K562 (cell line): ENCODE results near the gene TRIM38. TPM values are rescaled to one million over a fixed set of nuclear protein-coding genes. Genes with fewer than 3 reads are reported as not detected.

Experiments
- ATF7 ChIP-seq: fragments of 450-650 bp; IDR thresholded peaks from 2 replicates; pipeline ENCODE4 v1.7.1; 2014; ENCODE audit warnings: mild to moderate bottlenecking, moderate library complexity
- CEBPB ChIP-seq: fragments of 450-650 bp; IDR thresholded peaks from 2 replicates; pipeline ENCODE4 v1.6.1; 2016; ENCODE audit warnings: missing genetic modification characterization, missing compliant biosample characterization
- CEBPG ChIP-seq, 3 experiments: fragments of 200-800 bp in 1 of 3; sonication (Bioruptor generic) in 1 of 3; sonication (generic) in 1 of 3; formaldehyde crosslinking in 1 of 3; IDR thresholded peaks in 2 of 3; conservative IDR thresholded peaks in 1 of 3; 2 replicates each; pipeline versions ENCODE4 v1.6.1 to v1.8.0; 2016 to 2022; ENCODE audit warnings: missing compliant biosample characterization in 2 of 3, missing genetic modification characterization in 2 of 3, mild to moderate bottlenecking in 1 of 3, missing genetic modification reagents in 1 of 3
- TRIM28 ChIP-seq: fragments of 450-650 bp; IDR thresholded peaks from 2 replicates; pipeline ENCODE4 v1.6.1; 2017
- polyA plus RNA-seq, 8 experiments: library from polyadenylated mRNA; depleted of rRNA in 4 of 8; stranded (reverse) in 5 of 8; unstranded in 3 of 8; fragments of >200 nt; fragmentation: Nextera tagmentation in 2 of 8; fragmentation: Illumina TruSeq in 1 of 8; extraction: Ambion mirVana in 2 of 8; extraction: Trizol in 1 of 8; gene quantifications; 2 replicates each; pipeline versions ENCODE4 v1.2.1 to v1.2.3, GENCODE V29; 2011 to 2014; ENCODE audit warnings: inconsistent platforms in 1 of 8, missing spikeins in 1 of 8
- total RNA-seq, 7 experiments: library from RNA; depleted of rRNA in 6 of 7; stranded (reverse); fragments of >200 nt in 6 of 7; fragmentation: Illumina TruSeq in 2 of 7; extraction: Trizol in 2 of 7; gene quantifications; 2 replicates each; pipeline versions ENCODE4 v1.2.1 to v1.2.3, GENCODE V29; 2011 to 2021; ENCODE audit warnings: low replicate concordance in 1 of 7
- TF ChIP-seq, protein P1 (sequence below): fragments of 450-650 bp; IDR thresholded peaks from 2 replicates; pipeline ENCODE4 v1.6.1; 2016; ENCODE audit warnings: mild to moderate bottlenecking, moderate library complexity
- TF ChIP-seq, protein P2 (sequence below): sonication (generic); formaldehyde crosslinking; IDR thresholded peaks from 2 replicates; pipeline ENCODE4 v1.8.0; 2022; ENCODE audit warnings: missing genetic modification reagents, mild to moderate bottlenecking, borderline replicate concordance
- TF ChIP-seq, protein P3 (sequence below): fragments of 450-650 bp; IDR thresholded peaks from 2 replicates; pipeline ENCODE4 v1.6.1; 2016
- TF ChIP-seq, protein P4 (sequence below), 3 experiments: IDR thresholded peaks in 2 of 3; conservative IDR thresholded peaks in 1 of 3; 2 replicates each; pipeline ENCODE4 v1.5.1; 2011 to 2012; ENCODE audit warnings: low read length in 3 of 3, mild to moderate bottlenecking in 3 of 3, control low read depth in 2 of 3, improper control_type of control experiment in 1 of 3, inconsistent platforms in 1 of 3, low read depth in 1 of 3, mixed read lengths in 1 of 3, moderate library complexity in 1 of 3; ENCODE audit not compliant: insufficient read depth in 2 of 3

The TRIM38 gene
- total and polyA plus RNA-seq, 9 of the 15 experiments (the other 6 are each of a cell fraction or from before 2014, with no cell fraction given) = 1.7 to 6.7 (median 6.3) TPM

DNA sequence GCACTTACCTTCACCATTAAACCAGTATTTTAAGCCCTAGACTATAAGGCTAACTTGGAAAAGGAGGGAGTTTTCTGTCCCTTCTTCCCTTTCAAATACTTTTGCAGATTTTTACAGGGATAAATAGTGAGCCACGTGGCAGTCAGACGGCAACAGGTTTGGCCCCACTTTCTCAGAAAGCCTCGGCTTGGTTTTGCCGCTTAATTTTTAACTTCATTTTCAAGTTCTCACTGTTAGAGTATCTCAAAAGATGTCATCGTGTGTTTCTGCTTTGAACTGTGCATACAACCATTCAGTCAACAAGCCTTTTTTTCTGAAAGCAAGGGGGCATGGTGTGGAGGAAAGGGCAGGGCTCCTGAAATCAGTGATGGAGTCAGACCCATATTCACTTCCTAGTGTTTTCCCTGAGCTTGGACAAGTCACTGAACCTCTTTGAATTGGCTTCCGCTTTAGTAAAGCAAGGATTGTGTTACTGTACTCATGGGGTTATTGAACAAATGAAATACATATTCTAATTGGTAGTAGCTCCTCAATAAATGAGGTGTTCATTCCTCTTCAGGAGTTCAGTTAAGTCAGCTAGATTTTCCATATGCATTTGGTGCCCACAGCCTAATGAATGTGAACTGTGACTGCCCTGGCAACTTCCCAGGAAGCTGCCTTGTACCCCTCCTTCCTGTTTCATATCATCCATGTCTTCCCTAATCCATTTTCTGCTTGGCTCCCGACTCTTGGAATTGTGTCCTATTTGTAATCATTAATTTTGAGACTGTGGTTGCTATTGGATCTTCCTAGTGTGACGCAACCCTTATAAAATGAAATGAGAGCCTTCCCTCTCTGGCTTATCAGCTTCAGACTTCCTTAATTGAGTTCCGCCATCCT is 31.8 kb upstream of the TRIM38 start, which contains the start of gene SLC17A2 (continued):
- TF ChIP-seq, protein P1, sequence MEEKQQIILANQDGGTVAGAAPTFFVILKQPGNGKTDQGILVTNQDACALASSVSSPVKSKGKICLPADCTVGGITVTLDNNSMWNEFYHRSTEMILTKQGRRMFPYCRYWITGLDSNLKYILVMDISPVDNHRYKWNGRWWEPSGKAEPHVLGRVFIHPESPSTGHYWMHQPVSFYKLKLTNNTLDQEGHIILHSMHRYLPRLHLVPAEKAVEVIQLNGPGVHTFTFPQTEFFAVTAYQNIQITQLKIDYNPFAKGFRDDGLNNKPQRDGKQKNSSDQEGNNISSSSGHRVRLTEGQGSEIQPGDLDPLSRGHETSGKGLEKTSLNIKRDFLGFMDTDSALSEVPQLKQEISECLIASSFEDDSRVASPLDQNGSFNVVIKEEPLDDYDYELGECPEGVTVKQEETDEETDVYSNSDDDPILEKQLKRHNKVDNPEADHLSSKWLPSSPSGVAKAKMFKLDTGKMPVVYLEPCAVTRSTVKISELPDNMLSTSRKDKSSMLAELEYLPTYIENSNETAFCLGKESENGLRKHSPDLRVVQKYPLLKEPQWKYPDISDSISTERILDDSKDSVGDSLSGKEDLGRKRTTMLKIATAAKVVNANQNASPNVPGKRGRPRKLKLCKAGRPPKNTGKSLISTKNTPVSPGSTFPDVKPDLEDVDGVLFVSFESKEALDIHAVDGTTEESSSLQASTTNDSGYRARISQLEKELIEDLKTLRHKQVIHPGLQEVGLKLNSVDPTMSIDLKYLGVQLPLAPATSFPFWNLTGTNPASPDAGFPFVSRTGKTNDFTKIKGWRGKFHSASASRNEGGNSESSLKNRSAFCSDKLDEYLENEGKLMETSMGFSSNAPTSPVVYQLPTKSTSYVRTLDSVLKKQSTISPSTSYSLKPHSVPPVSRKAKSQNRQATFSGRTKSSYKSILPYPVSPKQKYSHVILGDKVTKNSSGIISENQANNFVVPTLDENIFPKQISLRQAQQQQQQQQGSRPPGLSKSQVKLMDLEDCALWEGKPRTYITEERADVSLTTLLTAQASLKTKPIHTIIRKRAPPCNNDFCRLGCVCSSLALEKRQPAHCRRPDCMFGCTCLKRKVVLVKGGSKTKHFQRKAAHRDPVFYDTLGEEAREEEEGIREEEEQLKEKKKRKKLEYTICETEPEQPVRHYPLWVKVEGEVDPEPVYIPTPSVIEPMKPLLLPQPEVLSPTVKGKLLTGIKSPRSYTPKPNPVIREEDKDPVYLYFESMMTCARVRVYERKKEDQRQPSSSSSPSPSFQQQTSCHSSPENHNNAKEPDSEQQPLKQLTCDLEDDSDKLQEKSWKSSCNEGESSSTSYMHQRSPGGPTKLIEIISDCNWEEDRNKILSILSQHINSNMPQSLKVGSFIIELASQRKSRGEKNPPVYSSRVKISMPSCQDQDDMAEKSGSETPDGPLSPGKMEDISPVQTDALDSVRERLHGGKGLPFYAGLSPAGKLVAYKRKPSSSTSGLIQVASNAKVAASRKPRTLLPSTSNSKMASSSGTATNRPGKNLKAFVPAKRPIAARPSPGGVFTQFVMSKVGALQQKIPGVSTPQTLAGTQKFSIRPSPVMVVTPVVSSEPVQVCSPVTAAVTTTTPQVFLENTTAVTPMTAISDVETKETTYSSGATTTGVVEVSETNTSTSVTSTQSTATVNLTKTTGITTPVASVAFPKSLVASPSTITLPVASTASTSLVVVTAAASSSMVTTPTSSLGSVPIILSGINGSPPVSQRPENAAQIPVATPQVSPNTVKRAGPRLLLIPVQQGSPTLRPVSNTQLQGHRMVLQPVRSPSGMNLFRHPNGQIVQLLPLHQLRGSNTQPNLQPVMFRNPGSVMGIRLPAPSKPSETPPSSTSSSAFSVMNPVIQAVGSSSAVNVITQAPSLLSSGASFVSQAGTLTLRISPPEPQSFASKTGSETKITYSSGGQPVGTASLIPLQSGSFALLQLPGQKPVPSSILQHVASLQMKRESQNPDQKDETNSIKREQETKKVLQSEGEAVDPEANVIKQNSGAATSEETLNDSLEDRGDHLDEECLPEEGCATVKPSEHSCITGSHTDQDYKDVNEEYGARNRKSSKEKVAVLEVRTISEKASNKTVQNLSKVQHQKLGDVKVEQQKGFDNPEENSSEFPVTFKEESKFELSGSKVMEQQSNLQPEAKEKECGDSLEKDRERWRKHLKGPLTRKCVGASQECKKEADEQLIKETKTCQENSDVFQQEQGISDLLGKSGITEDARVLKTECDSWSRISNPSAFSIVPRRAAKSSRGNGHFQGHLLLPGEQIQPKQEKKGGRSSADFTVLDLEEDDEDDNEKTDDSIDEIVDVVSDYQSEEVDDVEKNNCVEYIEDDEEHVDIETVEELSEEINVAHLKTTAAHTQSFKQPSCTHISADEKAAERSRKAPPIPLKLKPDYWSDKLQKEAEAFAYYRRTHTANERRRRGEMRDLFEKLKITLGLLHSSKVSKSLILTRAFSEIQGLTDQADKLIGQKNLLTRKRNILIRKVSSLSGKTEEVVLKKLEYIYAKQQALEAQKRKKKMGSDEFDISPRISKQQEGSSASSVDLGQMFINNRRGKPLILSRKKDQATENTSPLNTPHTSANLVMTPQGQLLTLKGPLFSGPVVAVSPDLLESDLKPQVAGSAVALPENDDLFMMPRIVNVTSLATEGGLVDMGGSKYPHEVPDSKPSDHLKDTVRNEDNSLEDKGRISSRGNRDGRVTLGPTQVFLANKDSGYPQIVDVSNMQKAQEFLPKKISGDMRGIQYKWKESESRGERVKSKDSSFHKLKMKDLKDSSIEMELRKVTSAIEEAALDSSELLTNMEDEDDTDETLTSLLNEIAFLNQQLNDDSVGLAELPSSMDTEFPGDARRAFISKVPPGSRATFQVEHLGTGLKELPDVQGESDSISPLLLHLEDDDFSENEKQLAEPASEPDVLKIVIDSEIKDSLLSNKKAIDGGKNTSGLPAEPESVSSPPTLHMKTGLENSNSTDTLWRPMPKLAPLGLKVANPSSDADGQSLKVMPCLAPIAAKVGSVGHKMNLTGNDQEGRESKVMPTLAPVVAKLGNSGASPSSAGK = 0 out of 2 replicates have a peak, but pooled peaks have one; percentile 26
- TF ChIP-seq, protein P2, sequence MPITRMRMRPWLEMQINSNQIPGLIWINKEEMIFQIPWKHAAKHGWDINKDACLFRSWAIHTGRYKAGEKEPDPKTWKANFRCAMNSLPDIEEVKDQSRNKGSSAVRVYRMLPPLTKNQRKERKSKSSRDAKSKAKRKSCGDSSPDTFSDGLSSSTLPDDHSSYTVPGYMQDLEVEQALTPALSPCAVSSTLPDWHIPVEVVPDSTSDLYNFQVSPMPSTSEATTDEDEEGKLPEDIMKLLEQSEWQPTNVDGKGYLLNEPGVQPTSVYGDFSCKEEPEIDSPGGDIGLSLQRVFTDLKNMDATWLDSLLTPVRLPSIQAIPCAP (CRISPR knock-in tag) = no peak
- TF ChIP-seq, protein P3, sequence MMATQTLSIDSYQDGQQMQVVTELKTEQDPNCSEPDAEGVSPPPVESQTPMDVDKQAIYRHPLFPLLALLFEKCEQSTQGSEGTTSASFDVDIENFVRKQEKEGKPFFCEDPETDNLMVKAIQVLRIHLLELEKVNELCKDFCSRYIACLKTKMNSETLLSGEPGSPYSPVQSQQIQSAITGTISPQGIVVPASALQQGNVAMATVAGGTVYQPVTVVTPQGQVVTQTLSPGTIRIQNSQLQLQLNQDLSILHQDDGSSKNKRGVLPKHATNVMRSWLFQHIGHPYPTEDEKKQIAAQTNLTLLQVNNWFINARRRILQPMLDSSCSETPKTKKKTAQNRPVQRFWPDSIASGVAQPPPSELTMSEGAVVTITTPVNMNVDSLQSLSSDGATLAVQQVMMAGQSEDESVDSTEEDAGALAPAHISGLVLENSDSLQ = no peak
- peak; percentile 85 for TF ChIP-seq CEBPB (tag)
- TF ChIP-seq ATF7 = peak; percentile 28; the same call in 1 of the 2 replicates
- TF ChIP-seq, protein P4, sequence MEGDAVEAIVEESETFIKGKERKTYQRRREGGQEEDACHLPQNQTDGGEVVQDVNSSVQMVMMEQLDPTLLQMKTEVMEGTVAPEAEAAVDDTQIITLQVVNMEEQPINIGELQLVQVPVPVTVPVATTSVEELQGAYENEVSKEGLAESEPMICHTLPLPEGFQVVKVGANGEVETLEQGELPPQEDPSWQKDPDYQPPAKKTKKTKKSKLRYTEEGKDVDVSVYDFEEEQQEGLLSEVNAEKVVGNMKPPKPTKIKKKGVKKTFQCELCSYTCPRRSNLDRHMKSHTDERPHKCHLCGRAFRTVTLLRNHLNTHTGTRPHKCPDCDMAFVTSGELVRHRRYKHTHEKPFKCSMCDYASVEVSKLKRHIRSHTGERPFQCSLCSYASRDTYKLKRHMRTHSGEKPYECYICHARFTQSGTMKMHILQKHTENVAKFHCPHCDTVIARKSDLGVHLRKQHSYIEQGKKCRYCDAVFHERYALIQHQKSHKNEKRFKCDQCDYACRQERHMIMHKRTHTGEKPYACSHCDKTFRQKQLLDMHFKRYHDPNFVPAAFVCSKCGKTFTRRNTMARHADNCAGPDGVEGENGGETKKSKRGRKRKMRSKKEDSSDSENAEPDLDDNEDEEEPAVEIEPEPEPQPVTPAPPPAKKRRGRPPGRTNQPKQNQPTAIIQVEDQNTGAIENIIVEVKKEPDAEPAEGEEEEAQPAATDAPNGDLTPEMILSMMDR (IDR thresholded peaks at IDR 0.05 in 2 of 3, conservative IDR thresholded peaks at IDR 0.05 in 1 of 3; ENCODE audit: insufficient read depth in 2 of 3, low read depth in 1 of 3, low read length in 3 of 3) = no peak
- TF ChIP-seq CEBPG (CRISPR knock-in tag; IDR thresholded peaks at IDR 0.05) = 0 out of 2 replicates have a peak, but pooled peaks have one; percentile 11
- peak; percentile 68 to 93 for TF ChIP-seq CEBPG (tag; conservative IDR thresholded peaks at IDR 0.05 in 1 of 2, IDR thresholded peaks at IDR 0.05 in 1 of 2)
- no peak for TF ChIP-seq TRIM28
